ENCODE measurements around the gene GVQW3.

GRCh38 chr11:76380159-76380976 lies 755 bp upstream of the GVQW3 start:
- TF ChIP-seq, protein P1, sequence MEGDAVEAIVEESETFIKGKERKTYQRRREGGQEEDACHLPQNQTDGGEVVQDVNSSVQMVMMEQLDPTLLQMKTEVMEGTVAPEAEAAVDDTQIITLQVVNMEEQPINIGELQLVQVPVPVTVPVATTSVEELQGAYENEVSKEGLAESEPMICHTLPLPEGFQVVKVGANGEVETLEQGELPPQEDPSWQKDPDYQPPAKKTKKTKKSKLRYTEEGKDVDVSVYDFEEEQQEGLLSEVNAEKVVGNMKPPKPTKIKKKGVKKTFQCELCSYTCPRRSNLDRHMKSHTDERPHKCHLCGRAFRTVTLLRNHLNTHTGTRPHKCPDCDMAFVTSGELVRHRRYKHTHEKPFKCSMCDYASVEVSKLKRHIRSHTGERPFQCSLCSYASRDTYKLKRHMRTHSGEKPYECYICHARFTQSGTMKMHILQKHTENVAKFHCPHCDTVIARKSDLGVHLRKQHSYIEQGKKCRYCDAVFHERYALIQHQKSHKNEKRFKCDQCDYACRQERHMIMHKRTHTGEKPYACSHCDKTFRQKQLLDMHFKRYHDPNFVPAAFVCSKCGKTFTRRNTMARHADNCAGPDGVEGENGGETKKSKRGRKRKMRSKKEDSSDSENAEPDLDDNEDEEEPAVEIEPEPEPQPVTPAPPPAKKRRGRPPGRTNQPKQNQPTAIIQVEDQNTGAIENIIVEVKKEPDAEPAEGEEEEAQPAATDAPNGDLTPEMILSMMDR (conservative IDR thresholded peaks at IDR 0.05): no peak
- peak; percentile 83 for TF ChIP-seq ZFX (IDR thresholded peaks at IDR 0.05)

Measured in C4-2B (cell line).